HFF-Myc (cell line): ENCODE measurements around the gene MAMLD1.

Experiments
- DNase-seq: peaks from one replicate; pipeline ENCODE4 v3.0.0-alpha.2; 2011; ENCODE audit warnings: low read depth; ENCODE audit errors: extremely low read depth
- H3K4me3 ChIP-seq: replicated peaks from 2 replicates; pipeline ENCODE4 v1.5.1; 2011; ENCODE audit warnings: low read depth, mild to moderate bottlenecking, control low read depth, low read length
- TF ChIP-seq, protein P1 (sequence below): IDR thresholded peaks from 2 replicates; pipeline ENCODE4 v1.5.1; 2012; ENCODE audit warnings: mild to moderate bottlenecking, low read depth, low read length, control low read depth; ENCODE audit errors: missing control alignments

MAMLD1 gene

DNA sequence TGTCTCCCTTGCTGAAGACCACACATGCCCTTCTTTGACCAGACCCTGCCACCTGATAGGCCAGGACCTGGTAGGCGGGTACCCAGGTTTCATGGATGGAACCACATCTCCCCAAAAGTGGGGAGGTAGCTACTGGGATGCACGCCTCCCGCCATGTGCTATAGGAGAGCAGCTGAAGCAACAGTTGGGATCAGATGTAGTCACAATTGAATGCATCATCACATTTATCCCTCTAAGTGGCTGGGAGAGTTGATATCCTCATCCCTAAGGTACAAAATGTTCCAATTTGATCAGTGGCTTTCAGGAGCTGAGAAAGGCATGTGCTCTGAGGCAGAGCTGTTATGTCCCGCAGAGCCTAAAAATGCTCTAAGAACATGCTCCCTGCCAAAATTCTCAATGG lies 151.3 kb downstream of the MAMLD1 start:
- no peak overlapping the region for H3K4me3 ChIP-seq
- no peak for DNase-seq
- TF ChIP-seq, protein P1, sequence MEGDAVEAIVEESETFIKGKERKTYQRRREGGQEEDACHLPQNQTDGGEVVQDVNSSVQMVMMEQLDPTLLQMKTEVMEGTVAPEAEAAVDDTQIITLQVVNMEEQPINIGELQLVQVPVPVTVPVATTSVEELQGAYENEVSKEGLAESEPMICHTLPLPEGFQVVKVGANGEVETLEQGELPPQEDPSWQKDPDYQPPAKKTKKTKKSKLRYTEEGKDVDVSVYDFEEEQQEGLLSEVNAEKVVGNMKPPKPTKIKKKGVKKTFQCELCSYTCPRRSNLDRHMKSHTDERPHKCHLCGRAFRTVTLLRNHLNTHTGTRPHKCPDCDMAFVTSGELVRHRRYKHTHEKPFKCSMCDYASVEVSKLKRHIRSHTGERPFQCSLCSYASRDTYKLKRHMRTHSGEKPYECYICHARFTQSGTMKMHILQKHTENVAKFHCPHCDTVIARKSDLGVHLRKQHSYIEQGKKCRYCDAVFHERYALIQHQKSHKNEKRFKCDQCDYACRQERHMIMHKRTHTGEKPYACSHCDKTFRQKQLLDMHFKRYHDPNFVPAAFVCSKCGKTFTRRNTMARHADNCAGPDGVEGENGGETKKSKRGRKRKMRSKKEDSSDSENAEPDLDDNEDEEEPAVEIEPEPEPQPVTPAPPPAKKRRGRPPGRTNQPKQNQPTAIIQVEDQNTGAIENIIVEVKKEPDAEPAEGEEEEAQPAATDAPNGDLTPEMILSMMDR = no peak

DNA sequence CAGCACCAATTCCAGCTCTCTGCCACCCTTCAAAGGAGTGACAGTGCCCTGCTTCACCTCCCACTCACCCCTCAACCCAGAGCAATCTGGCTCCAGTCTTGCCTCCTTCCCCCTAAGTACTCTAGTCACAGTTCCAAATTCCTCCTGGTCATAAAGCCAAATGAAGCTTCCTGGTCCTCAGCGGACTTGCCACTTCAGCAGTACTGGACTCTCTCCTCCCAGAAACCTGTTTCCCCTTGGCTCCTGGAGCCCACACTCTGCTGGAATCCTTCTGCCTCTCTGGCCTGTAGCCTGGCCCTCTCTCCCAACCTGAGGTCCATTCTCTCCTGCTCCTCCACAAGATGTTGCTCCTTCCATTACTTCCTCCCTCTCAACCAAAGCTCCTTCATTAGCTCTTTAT lies 152.7 kb downstream of the MAMLD1 start:
- TF ChIP-seq, protein P1 = no peak
- H3K4me3 ChIP-seq = no peak overlapping the region
- no peak for DNase-seq

DNA sequence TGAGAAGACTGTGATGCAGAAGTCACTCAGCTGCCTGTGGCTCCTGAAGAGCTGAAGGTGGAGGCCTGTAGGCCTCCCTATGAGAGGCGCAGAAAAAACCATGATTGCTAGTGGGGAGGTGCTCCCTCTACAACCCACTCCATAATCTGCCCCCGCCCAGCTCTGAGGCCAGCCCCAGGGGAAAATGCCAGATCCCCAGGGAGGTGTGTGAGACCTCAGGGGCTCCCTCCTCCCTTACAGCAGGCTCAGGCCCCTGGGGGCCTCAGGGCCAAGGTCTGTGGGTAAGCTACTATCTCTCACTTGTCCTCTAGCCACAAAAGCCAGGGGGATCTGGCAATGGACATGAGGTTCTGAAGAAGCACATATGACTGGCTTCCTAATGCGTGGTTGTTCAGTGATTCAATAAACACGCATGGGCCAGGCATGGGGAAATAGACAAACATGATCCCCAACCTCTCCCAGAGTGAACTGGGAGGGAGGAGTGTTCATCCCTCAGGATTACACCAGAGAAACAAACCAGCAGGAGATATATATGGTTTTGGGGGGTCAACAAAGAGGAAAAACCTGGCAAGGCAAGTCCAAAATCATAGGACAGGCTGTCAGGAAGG lies 154.3 kb downstream of the MAMLD1 start:
- TF ChIP-seq, protein P1 = no peak
- no peak for DNase-seq
- H3K4me3 ChIP-seq = no peak overlapping the region

DNA sequence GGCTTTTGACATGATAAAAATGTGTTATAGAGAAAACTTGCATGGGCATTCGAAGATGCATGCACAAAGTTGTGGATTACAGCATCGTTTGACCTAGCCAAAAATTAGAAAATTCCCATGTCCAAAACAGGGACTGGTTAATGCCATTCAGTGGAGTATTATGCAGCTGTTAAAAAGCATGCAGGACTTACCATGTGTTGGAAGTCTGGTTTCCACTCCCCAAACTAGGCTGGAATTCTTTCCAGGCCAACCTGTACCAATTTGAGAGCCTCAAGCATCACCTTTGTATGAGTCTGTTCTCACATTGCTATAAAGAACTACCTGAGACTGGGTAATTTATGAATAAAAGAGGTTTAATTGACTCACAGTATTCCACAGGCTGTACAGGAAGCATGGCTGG lies 159.4 kb downstream of the MAMLD1 start:
- TF ChIP-seq, protein P1 = no peak
- DNase-seq = no peak

DNA sequence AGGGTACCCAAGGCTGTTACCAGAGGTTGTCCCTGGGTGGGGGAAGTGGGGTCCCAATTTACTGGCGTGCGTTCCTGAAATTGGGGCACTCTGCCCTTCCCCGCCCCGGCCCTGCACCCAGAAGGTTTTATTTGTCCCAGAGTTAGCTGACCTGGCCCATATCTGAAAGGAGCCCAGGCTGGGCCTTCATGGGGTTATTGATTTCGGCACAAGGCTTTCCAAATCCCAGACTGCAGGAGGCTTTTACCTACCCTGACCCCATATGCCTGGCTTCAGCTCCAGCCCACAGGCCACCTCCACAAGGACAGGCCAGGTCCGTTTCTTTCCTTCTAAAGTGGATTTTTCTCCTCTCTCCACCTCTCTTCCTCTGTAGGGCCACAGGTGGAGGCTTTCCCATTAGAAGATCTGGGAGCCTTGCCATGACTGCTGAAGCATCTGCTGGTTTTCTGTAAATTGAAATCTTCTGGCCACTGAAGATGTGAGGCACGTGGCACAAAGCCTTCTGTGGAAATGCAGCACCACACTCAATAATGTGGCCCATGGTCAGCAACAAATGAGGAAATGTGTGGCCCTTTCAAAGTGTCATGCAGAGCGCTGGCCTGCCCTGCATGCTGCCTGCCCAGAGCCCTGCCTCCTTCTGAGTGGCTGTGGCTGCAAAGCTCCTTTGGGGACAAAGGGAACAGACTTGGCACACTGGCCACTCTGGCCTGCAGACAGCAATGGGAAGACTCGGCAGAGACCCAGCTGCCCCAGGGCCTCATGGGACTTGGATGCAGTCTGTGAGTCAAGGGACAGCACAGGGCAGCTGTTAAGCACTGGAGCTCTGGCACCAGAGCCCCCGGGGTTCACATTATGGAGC lies 162.2 kb downstream of the MAMLD1 start:
- H3K4me3 ChIP-seq = no peak overlapping the region
- TF ChIP-seq, protein P1 = no peak
- no peak for DNase-seq

More for the DNA sequence above, 159.4 kb downstream of the MAMLD1 start:
- H3K4me3 ChIP-seq = no peak overlapping the region

DNA sequence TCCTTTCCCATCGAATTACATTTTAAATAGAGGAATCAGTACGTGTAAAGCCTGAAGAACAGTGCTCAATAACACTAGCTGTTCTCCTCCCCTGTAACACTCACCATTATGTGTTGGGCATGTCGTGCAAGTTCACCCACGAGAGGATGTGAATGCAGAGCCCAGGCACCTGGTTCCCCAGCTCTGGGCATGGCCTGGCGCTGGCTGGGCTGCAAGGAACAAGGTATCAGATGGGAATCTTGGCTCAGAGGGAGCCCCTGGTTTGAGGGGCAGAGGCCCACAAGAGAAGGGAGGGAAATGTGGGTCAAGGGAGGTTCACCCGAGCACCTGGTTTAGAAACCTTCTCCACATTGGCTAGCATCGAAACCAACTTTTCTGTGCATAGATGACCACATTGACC lies 163.6 kb downstream of the MAMLD1 start:
- TF ChIP-seq, protein P1 = no peak
- H3K4me3 ChIP-seq = no peak overlapping the region
- no peak for DNase-seq
